ENCODE measurements around the gene CREBZF.
A peak's percentile ranks its signal among the peaks of the same experiment; 100 is the strongest.

The CREBZF gene, protein sequence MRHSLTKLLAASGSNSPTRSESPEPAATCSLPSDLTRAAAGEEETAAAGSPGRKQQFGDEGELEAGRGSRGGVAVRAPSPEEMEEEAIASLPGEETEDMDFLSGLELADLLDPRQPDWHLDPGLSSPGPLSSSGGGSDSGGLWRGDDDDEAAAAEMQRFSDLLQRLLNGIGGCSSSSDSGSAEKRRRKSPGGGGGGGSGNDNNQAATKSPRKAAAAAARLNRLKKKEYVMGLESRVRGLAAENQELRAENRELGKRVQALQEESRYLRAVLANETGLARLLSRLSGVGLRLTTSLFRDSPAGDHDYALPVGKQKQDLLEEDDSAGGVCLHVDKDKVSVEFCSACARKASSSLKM

GRCh38 chr11:85664615-85665481, at the start of gene CREBZF:
Gene CREBZF, minus strand, starts transcription at chr11:85665129. Its CDS starts 254 bp downstream, at chr11:85664875.
- Mint-ChIP-seq H3K4me1 (peaks cover 35% of the 10 kb centered on the region), H3K36me3 (peaks cover 36% of the 10 kb centered on the region)

GRCh38 chr11:85712953-85713352, 48.0 kb upstream of the CREBZF start:
- no peaks in the 10 kb centered on the region for H3K27me3 Mint-ChIP-seq
- H3K9me3 Mint-ChIP-seq: no peaks in the 10 kb centered on the region
- no peak overlapping the region for H3K27ac Mint-ChIP-seq
- peaks cover 6% of the 10 kb centered on the region for H3K36me3 Mint-ChIP-seq
- no peaks in the 10 kb centered on the region for H3K4me1 Mint-ChIP-seq
- CTCF ChIA-PET: interaction anchor here (0.7 to 1.3 kb wide), 2 partner anchors 25 to 1604 kb away, joined by 3 read pairs; no protein-coding TSS in a partner anchor
- no peak for DNase-seq
- H3K4me3 Mint-ChIP-seq: no peak overlapping the region

More at GRCh38 chr11:85664615-85665481, at the start of gene CREBZF:
- DNase-seq: peak; percentile 94
- no peaks in the 10 kb centered on the region for H3K9me3 Mint-ChIP-seq
- H3K27me3 Mint-ChIP-seq: no peaks in the 10 kb centered on the region
- CTCF ChIA-PET: interaction anchor here (0.7 to 2.7 kb wide), 4 partner anchors 17 to 658 kb away, joined by 3 to 8 read pairs (median 6); partner anchors contain the start of genes DLG2, TMEM126A and TMEM126B
- H3K4me3 Mint-ChIP-seq: peak within 1 kb of the TSS; percentile 98
- H3K27ac Mint-ChIP-seq: peak within 1 kb of the TSS; percentile 98

GRCh38 chr11:85710917-85711316, 46.0 kb upstream of the CREBZF start:
- H3K4me3 Mint-ChIP-seq: no peak overlapping the region
- no peak for DNase-seq
- H3K36me3 Mint-ChIP-seq: peaks cover 19% of the 10 kb centered on the region
- H3K4me1 Mint-ChIP-seq: no peaks in the 10 kb centered on the region
- H3K27me3 Mint-ChIP-seq: no peaks in the 10 kb centered on the region
- H3K27ac Mint-ChIP-seq: no peak overlapping the region
- CTCF ChIA-PET: no interaction called here
- H3K9me3 Mint-ChIP-seq: no peaks in the 10 kb centered on the region

DNA sequence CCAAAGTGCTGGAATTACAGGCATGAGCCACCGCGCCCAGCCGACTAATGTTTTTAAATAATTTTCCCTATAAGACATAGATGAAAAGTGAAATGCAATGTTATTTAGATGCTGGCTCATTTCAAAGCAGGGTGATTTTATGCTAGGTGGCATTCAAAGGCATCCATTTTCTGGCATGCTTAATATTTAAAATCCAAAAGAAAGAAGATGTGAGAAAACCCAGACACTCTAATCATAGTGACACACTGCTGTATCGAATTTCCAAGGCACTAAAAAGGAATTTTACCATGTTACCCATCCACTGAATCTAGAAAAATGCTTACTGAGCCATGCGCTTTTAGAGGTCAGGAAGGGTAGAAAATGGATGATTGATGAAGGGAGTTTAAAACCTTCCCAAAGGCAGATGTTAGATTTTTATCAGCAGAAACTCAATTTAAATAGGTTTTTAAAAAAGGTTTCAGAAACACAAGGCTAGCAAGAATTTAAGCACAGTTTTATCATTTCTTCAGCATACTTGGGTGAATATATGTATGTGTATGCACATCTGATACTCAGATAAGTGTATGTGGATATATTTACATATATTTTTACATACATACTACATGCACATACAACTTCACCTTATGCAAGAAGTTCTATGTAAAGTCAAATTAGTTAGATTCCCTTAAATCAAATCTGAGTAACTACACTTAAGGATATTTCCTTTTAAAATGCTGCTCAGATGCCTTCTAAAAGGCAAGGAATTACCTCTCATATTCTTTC, 45.2 kb upstream of the CREBZF start:
- no peak overlapping the region for H3K4me3 Mint-ChIP-seq
- H3K27me3 Mint-ChIP-seq: no peaks in the 10 kb centered on the region
- no peak for DNase-seq
- no peaks in the 10 kb centered on the region for H3K4me1 Mint-ChIP-seq
- CTCF ChIA-PET: no interaction called here
- H3K27ac Mint-ChIP-seq: no peak overlapping the region
- H3K9me3 Mint-ChIP-seq: no peaks in the 10 kb centered on the region
- peaks cover 20% of the 10 kb centered on the region for H3K36me3 Mint-ChIP-seq

- H3K9me3 Mint-ChIP-seq: no peaks in the 10 kb centered on the region
- no peak for DNase-seq
- CTCF ChIA-PET: no interaction called here
- H3K4me1 Mint-ChIP-seq: peaks cover 5% of the 10 kb centered on the region
- no peak overlapping the region for H3K27ac Mint-ChIP-seq
- no peaks in the 10 kb centered on the region for H3K27me3 Mint-ChIP-seq
- no peak overlapping the region for H3K4me3 Mint-ChIP-seq
- peaks cover 32% of the 10 kb centered on the region for H3K36me3 Mint-ChIP-seq
Measured at GRCh38 chr11:85705800-85706199, 40.9 kb upstream of the CREBZF start.

DNA sequence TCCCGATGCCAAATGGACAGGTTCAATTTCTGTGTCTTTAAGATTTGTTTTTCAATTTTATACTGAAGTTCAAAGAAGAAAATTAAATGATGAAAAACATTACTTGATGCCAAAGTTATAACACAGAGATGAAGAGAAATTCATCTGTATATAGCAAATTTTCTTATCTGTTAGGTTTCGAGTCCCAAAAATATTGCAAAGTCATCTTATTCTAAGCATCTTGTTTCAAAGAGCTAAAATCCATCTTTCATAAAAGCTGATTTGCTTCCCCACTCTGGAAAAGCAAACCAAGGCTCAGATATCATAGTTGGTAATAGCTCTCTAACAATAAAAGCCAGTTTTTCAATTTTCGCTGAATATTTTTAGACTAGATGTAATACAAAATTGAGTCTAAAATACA, 40.0 kb upstream of the CREBZF start:
- DNase-seq: no peak
- Mint-ChIP-seq H3K27me3 (no peaks in the 10 kb centered on the region), H3K36me3 (peaks cover 36% of the 10 kb centered on the region), H3K9me3 (no peaks in the 10 kb centered on the region), H3K4me3 (no peak overlapping the region), H3K4me1 (peaks cover 14% of the 10 kb centered on the region), H3K27ac (no peak overlapping the region)
- CTCF ChIA-PET: no interaction called here

DNA sequence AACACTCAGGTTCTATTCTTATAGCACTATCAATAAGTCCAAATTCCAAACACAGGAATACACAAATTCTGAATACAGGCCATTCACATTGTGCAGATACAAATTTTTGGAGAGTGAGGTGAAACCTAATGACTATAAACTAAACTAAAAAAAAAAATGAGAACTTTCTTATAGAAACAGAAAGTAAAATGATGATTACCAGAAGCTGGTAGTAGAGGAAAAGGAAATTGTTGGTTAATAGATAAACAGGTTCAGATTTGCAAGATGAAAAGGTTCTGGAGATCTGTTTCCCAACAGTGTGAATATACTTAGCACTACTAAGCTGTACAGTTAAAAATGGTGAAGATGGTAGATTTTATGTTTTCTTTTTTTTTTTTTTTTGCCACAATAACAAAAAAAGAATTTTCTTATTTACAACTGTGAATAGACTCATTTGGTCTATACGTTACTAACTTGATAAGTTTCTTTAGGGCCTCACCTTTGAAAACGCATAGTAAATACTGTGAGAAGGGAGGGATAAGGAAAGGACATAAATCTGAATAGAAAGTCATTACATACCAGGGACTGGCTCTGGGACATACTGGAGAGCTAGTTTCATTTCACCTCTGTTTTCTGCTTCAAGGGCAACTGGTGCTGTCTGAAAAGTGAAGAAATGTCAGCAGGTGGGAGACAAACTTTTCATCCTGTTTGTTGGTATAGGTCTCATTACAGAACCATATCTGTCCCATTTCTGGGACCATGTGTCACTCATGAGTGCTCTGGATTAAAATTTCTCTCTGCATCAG, 35.2 kb upstream of the CREBZF start:
- H3K4me3 Mint-ChIP-seq: no peak overlapping the region
- CTCF ChIA-PET: interaction anchor here (0.6 to 2.8 kb wide), 9 partner anchors 11 to 155 kb away, joined by 3 to 9 read pairs (median 4); partner anchors contain the start of genes CCDC83 and CCDC89
- H3K27ac Mint-ChIP-seq: peak overlapping the region; percentile 76

GRCh38 chr11:85698195-85698594, 33.3 kb upstream of the CREBZF start:
- H3K9me3 Mint-ChIP-seq: no peaks in the 10 kb centered on the region
- peaks cover 49% of the 10 kb centered on the region for H3K4me1 Mint-ChIP-seq
- no peak overlapping the region for H3K27ac Mint-ChIP-seq
- DNase-seq: no peak
- H3K36me3 Mint-ChIP-seq: peaks cover 58% of the 10 kb centered on the region
- CTCF ChIA-PET: interaction anchor here (0.9 to 4.3 kb wide), 6 partner anchors 11 to 129 kb away, joined by 3 to 22 read pairs (median 6); partner anchors contain the start of gene CCDC89
- no peak overlapping the region for H3K4me3 Mint-ChIP-seq
- no peaks in the 10 kb centered on the region for H3K27me3 Mint-ChIP-seq

More for the DNA sequence above, 35.2 kb upstream of the CREBZF start:
- no peaks in the 10 kb centered on the region for H3K27me3 Mint-ChIP-seq
- DNase-seq: no peak
- H3K4me1 Mint-ChIP-seq: peaks cover 42% of the 10 kb centered on the region
- peaks cover 56% of the 10 kb centered on the region for H3K36me3 Mint-ChIP-seq
- H3K9me3 Mint-ChIP-seq: no peaks in the 10 kb centered on the region

DNA sequence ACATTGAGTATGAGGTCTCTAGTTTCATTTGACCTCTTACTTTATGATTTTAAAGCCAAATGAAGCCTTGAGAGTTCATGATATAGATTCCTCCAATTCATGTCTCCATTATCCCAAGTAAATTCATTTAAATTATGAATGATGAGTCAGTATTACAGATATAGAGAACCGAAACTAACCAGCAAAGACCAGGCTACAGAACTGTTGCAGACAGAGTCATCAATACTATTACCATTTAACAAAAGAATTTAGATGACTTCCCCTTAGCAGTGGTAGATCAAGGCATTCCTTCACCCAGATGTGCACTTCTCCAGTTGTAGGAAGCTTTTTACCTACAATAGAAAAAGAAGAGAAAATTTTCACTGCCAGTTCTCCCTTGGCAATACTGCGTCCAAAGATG, 32.8 kb upstream of the CREBZF start:
- Mint-ChIP-seq H3K9me3 (no peaks in the 10 kb centered on the region), H3K27ac (no peak overlapping the region), H3K4me1 (peaks cover 49% of the 10 kb centered on the region), H3K36me3 (peaks cover 58% of the 10 kb centered on the region), H3K27me3 (no peaks in the 10 kb centered on the region), H3K4me3 (no peak overlapping the region)
- no peak for DNase-seq
- CTCF ChIA-PET: interaction anchor here (1.2 to 4.3 kb wide), 2 partner anchors 48 to 129 kb away, joined by 4 to 22 read pairs; no protein-coding TSS in a partner anchor

GRCh38 chr11:85695546-85695945, 30.6 kb upstream of the CREBZF start:
- Mint-ChIP-seq H3K9me3 (no peaks in the 10 kb centered on the region), H3K4me1 (peaks cover 43% of the 10 kb centered on the region)

DNA sequence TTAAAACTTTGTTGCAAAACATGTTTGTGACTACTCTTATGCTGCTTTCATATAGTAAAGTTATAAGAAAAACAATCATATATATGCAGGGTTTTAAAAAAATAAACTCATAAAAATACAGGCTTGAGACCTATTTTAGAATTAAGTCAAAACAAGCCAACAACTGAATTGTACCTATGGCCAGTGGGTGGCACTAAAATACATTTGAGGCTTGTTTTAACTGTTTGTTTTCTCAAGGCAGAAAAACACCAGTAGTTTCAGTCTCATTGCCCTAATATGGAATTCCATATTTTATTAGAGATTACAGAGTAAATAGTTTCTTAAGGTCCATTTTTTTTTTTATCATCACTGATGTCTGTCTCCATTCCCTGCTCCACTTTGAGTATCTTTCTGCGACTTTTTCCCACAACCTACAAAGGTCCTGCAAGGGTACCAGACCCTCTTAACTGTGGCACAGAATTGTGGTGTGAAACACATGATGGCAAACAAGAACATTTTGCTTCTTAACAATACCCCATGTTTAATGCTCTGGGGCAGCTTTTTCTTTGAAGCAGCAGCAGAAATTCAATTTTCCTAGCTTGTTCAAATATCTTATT, 29.6 kb upstream of the CREBZF start:
- CTCF ChIA-PET: interaction anchor here (0.8 to 4.3 kb wide), 13 partner anchors 9 to 160 kb away, joined by 3 to 22 read pairs (median 4); partner anchors contain the start of gene CCDC83
- Mint-ChIP-seq H3K27ac (no peak overlapping the region), H3K4me3 (no peak overlapping the region), H3K27me3 (no peaks in the 10 kb centered on the region), H3K9me3 (no peaks in the 10 kb centered on the region), H3K4me1 (peaks cover 33% of the 10 kb centered on the region), H3K36me3 (peaks cover 57% of the 10 kb centered on the region)
- peak; percentile 27 for DNase-seq

More at GRCh38 chr11:85695546-85695945, 30.6 kb upstream of the CREBZF start:
- Mint-ChIP-seq H3K27ac (no peak overlapping the region), H3K36me3 (peaks cover 60% of the 10 kb centered on the region), H3K4me3 (no peak overlapping the region), H3K27me3 (no peaks in the 10 kb centered on the region)
- CTCF ChIA-PET: interaction anchor here (0.8 to 4.3 kb wide), 14 partner anchors 12 to 912 kb away, joined by 3 to 22 read pairs (median 3); no protein-coding TSS in a partner anchor
- DNase-seq: no peak

DNA sequence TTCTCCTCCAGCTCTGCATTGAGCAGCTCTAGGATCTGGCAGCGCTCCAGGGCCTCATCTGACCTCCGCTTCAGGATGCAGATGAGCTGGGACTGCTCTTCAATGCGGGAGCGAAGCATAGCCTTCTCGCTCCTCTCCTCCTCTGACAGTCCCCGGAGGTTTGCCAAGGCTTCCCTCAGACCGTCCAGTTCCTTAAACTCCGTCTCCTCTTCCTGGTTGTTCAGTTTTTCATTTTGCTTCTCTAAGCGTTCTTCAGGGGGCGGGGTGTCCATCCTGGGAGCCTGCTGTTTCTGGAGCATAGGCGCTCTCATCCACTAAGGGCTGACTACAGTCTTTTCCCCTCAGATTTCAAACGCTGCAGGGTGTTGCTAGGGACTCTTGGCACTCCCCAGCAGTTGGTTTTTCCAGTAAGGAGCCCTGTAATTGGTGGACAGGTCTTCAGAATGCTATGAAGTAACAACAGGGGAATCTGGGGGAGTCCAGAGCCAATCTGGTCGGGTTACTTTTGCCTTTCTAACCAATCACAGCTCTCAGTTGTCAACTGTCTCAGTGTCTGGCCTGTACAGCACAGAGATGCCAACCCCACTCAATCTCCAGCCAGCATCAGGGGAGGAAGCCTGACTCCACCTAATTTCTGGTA, 21.0 kb upstream of the CREBZF start, which contains the start of gene CCDC89:
TSS of gene CCDC89 (minus strand) at position 376 of the 640 bp plus-strand sequence. CDS start at position 311, 65 bp downstream.
- Mint-ChIP-seq H3K9me3 (no peaks in the 10 kb centered on the region), H3K27ac (no peak within 1 kb of the TSS), H3K27me3 (peaks cover 13% of the 10 kb centered on the region), H3K4me1 (peaks cover 24% of the 10 kb centered on the region), H3K4me3 (no peak within 1 kb of the TSS), H3K36me3 (peaks cover 12% of the 10 kb centered on the region)
- DNase-seq: no peak
- CTCF ChIA-PET: interaction anchor here (0.6 to 1.7 kb wide), 3 partner anchors 13 to 548 kb away, joined by 3 to 6 read pairs (median 3); no protein-coding TSS in a partner anchor

Data from activated naive CD4-positive, alpha-beta T cell treated with anti-CD3 and anti-CD28 coated beads, Interleukin-2, amount 10 ng/mL, durations not matched to agents 7 days and 5 days (primary cell).